HTERT RPE-1 (cell line): Measurements from ENCODE around the gene CTBP2.

Experiments
- in situ Hi-C: fragments of 300-500 bp; cut with MboI; formaldehyde crosslinking; loops from 4 replicates; pipeline ENCODE4 v1.14.3; 2020; ENCODE audit warnings: low sequenced_read_pairs

CTBP2 gene

DNA sequence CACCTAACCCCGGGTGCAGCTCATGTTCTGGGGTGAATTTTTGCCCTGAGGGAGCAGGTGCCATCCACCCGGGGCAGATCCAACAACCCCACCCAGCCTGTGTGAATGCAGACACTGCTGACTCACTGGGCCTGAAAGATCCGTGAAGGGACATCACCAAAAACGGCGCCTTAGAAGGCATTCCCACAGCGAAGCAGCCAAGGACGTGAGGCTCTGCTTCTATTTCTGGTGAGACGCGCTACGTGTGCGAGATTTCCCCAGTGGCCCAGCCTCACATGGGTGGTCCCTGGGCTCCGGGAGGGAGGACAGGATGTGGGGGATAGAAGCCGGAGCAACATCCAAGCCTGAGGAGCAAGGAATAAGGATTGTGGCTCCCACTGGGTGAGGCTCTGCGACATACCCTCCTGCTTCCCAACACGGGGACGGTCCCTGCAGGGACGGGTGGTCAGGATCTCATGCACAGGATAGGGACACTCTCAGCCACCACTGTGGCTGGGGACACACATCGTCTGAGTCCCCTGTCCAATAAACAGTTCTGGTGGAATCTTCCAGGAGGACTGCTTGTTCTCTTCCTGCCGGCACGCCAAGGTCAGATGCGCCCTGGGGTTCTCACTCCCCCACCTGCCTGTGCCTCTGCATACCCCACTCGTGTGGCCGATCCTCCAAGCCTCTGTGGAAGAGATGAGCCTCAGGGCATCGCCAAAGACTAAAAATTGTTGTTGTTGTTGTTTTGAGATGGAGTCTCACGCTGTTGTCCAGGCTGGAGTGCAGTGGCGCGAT, 148.2 kb downstream of the CTBP2 start:
- in situ Hi-C loops = no loop called here

DNA sequence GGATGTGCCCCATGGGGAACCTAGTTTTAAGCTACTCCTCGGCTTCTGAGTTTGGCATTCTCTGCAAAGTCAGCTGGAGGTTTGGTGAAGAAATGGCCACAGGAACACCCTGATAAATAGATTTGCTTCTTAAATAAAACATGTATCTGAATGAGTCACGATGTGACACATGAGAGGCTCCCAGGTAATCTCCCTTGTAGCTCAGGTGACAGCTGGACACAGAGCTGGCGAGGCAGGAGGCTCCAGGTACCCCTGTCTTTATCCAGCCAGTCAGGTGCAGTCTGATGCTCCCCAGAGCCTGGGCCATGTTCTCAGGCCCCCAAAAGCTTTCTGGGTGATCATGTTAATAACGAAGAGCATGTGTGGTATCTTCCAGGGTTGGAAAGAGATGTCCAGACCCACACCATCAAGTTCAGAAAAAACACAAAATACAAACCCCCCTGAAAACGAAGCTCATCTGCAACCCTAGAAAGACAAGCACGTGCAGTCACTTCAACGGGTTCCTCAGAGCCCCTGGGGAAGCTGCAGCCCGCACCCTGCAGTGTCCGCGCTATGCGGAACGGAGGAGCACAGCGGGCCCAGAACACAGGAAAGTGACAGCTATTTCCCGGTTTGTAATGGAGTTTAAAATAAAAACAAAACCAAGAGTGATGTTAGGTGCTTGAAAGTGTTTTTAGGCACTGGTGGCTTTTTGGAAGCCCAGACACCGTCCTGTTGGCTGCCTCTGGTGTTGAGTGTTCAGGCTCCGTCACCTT, 149.0 kb downstream of the CTBP2 start:
- in situ Hi-C loops = no loop called here

GRCh38 chr10:125010362-125010761, 150.0 kb downstream of the CTBP2 start:
- in situ Hi-C loops = no loop called here

DNA sequence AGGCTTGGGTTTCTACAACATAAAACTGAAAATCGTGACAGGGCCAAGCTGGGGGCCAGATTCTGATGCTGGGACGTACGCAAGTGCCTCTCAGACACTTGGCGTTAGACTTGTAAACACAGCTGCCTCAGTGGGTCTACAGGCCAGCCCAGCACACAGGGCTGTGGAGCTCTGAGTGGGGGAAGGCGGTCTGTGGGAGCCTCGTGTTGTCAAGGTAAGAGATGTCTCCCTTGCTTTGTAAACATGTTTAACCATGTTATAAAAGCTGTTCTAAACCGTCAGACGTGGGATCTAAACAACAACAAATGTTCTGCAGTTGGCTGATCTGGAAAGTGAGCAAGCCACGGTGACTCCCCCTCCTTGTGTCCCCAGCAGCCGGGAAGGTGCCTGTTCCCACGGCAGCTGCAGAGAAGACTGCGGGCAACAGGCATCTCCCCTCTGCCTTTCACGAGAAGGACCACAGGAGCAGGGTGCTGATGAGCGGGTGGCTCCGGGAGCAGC, 150.7 kb downstream of the CTBP2 start:
- in situ Hi-C loops = no loop called here

DNA sequence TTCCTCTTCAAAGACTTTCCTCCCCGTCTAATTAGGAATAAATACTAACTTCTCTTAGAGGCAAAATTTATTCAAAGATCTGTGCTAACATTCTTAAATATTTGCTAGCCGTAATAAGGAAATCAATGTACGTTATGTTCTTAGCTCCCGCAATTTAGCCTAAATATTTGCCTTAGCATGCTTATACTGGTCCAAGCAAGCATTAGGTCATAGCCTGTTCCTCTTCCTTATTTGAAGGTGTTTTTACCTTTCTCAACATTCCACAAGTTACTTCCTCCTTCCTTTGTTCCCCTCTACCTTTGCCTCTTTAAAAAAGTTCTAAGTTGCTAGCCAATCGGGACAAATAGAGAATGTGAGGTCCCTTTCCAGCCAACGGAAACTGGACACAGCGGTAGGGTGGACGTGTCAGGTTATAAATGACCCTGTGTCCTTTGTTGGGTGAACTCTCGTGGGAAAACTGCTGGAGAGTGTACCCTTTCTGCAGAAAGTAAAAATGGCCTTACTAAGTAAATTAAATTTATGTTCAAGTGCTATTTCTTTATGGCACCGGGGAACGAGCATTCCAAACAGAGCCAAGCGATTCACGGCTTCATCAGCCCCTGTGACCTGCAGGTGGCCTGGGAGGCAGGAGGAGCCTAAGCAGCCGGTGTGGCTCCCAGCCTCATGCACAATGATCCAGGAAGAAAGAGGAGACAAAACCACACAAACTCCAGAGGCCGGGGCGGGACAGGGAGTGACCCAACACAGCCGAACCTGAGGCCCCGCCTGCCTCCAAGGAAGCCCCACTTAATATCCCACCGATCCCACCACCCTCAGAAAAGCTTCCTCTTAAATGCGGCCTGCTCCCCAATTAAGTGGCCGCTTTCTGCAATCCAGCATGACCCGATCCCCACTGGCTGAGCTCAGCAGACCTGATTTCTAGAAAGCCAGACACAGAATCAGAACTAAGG, 151.4 kb downstream of the CTBP2 start:
- in situ Hi-C loops = no loop called here

- in situ Hi-C loops = no loop called here
Measured at GRCh38 chr10:125007436-125007835, 152.9 kb downstream of the CTBP2 start.

- in situ Hi-C loops = no loop called here
Measured at GRCh38 chr10:125006921-125007426, 153.4 kb downstream of the CTBP2 start.

- in situ Hi-C loops = no loop called here
Measured at GRCh38 chr10:125006188-125006680, 154.1 kb downstream of the CTBP2 start.

- in situ Hi-C loops = no loop called here
Measured at GRCh38 chr10:125005312-125006187, 154.8 kb downstream of the CTBP2 start.

GRCh38 chr10:125004571-125005311, 155.6 kb downstream of the CTBP2 start:
- in situ Hi-C loops = no loop called here

GRCh38 chr10:125003901-125004467, 156.4 kb downstream of the CTBP2 start:
- in situ Hi-C loops = no loop called here

- in situ Hi-C loops = no loop called here
Measured at GRCh38 chr10:125003146-125003900, 157.0 kb downstream of the CTBP2 start.

GRCh38 chr10:125002423-125003145, 157.8 kb downstream of the CTBP2 start:
- in situ Hi-C loops = no loop called here

DNA sequence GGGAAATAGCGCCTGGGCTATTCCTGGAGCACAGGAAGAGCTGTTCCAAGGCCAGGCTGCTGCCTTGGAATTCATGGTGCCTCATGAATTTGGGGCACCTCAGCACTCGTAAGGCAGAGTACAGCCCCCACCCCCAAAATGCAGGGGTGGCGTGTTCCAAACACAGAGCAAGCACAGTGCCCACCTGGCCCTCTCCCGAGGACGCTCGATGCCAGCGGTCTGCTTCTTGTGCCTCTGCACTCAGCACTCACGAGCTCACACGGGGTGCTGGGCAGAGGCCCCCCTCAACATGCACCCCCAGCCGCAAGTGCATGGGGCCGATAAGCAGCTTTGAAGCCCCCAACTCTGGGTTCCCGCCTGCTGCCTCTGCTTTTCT, 158.3 kb downstream of the CTBP2 start:
- in situ Hi-C loops = no loop called here

- in situ Hi-C loops = no loop called here
Measured at GRCh38 chr10:125001313-125002046, 158.9 kb downstream of the CTBP2 start.
